Spleen (tissue), 7 donors: ENCODE data around the gene KDM2B.

Experiments used
- CTCF ChIP-seq, 11 experiments: fragments of 200-600 bp in 7 of 11; fragments of 450-650 bp in 4 of 11; sonication (generic) in 4 of 11; IDR thresholded peaks in 8 of 11; conservative IDR thresholded peaks in 3 of 11; 1 replicate in 7 of 11; 2 replicates in 4 of 11; pipeline versions ENCODE4 v1.4.0 to v1.8.0; 2016 to 2021; ENCODE audit warnings: antibody characterized with exemption in 11 of 11, inconsistent platforms in 4 of 11, mild to moderate bottlenecking in 1 of 11
- POLR2A ChIP-seq, 3 donors: fragments of 450-650 bp; IDR thresholded peaks; one replicate each; pipeline ENCODE4 v1.5.1; 2017; ENCODE audit warnings: antibody characterized with exemption in 3 of 3, mild to moderate bottlenecking in 1 of 3
- donor health status: DM: no; HTN: no; CAD: no; lungs with moderate emphysema.
- donor health status: DM: no; HTN: no; CAD: no.
- donor health status: DM: no; HTN: no; CAD: no.

- TF ChIP-seq POLR2A (IDR thresholded peaks at IDR 0.05) (no peak), CTCF (IDR thresholded peaks at IDR 0.05 in 8 of 11, conservative IDR thresholded peaks at IDR 0.05 in 3 of 11) (no peak)
Measured at GRCh38 chr12:121440768-121441167, 140.1 kb downstream of the KDM2B start.
